ENCODE measurements around the gene ATP6V1C2. TPM values are rescaled to one million over a fixed set of nuclear protein-coding genes. Genes with fewer than 3 reads are reported as not detected.

ATP6V1C2 gene
- total and polyA plus RNA-seq, 2 of the 4 experiments (the other 2 are of a cell fraction), result not detected

DNA sequence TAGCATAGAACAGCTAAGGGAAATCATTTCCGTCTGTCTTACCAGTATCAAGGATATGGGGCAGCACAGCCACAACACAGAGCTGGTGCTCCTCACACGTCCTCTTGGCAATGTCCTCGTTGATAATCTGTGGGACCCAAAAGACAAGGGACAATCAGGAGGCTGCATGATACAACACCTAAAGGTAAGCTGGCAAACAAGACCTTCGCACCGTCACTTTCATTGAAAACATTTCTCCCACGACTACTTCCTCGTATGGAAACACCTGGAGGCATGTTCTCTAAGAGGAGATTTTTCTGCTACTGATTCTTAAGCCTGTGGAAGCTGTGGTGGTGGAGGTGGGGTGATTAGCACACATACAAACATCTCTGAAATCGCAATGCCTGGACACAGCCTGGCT is 67.4 kb downstream of the ATP6V1C2 start:
- Histone ChIP-seq H3K9me1 (ENCODE audit: insufficient read depth, low read length) (peaks cover 7% of the 10 kb centered on the region), H3K4me2 (ENCODE audit: low read depth, low read length) (no peak overlapping the region), H3K36me3 (ENCODE audit: control insufficient read depth, insufficient read depth, low read length) (peaks cover 56% of the 10 kb centered on the region), H2AK5ac (ENCODE audit: low read depth, low read length) (no peak overlapping the region), H3K14ac (replicated peaks; ENCODE audit: low read depth, low read length) (no peak overlapping the region), H2BK120ac (ENCODE audit: low read depth, low read length) (no peak overlapping the region), H3K56ac (ENCODE audit: extremely low read depth, insufficient read depth, low read length) (no peak overlapping the region), H3K79me1 (ENCODE audit: low read depth in 1 of 2, low read length in 2 of 2) (peaks cover 16 to 31% of the 10 kb centered on the region in 2 experiments), H3K27me3 (ENCODE audit: control insufficient read depth, insufficient read depth, low read length) (no peaks in the 10 kb centered on the region), H4K5ac (ENCODE audit: low read depth, low read length) (no peak overlapping the region), H3K4me1 (ENCODE audit: control insufficient read depth, insufficient read depth, low read length) (peaks cover 2% of the 10 kb centered on the region; the same call in 1 of the 2 replicates), H3K23ac (ENCODE audit: low read depth, low read length) (no peak overlapping the region), H4K91ac (ENCODE audit: insufficient read depth, low read depth, low read length) (no peak overlapping the region), H2BK15ac (ENCODE audit: low read depth, low read length) (no peak overlapping the region), H2BK5ac (ENCODE audit: low read depth, low read length, poor library complexity, severe bottlenecking) (no peak overlapping the region), H2AFZ (replicated peaks; ENCODE audit: low read length, poor library complexity) (no peak overlapping the region), H3K4ac (ENCODE audit: low read depth, low read length) (no peak overlapping the region), H3K27ac (ENCODE audit: insufficient read depth, low read length) (no peak overlapping the region), H3K4me3 (ENCODE audit: insufficient read depth, low read depth, low read length) (no peak overlapping the region), H3K18ac (ENCODE audit: low read depth, low read length) (no peak overlapping the region), H2AK9ac (replicated peaks; ENCODE audit: low read depth, low read length, poor library complexity) (no peak overlapping the region), H4K20me1 (ENCODE audit: insufficient read depth, low read length) (peaks cover 5% of the 10 kb centered on the region), H4K8ac (ENCODE audit: low read depth in 2 of 2, low read length in 2 of 2) (no peak overlapping the region), H3K9me3 (ENCODE audit: control insufficient read depth, insufficient read depth, low read length) (no peaks in the 10 kb centered on the region), H2BK20ac (ENCODE audit: low read depth, low read length) (no peak overlapping the region), H3K9ac (ENCODE audit: low read depth, low read length) (no peak overlapping the region)
- dilution Hi-C loops (cut with HindIII; ENCODE audit: low sequenced_read_pairs, unreplicated experiment) (no loop called here), in situ Hi-C loops (cut with MboI; ENCODE audit: low sequenced_read_pairs) (no loop called here), intact Hi-C loops (cut with micrococcal nuclease) (no loop called here)
- ChIA-PET POLR2A (ENCODE audit: unreplicated experiment) (no interaction called here), CTCF (interaction anchor here (0.6 kb wide), 1 partner anchor 418 kb away, joined by 3 read pairs; no protein-coding TSS in a partner anchor)
- DNase-seq, result no peak
- no TSS peak for BruUV-seq (replicated peaks)
- ATAC-seq (ENCODE audit: low read depth), result no peak
- no peak for TF ChIP-seq SMC3 (IDR thresholded peaks at IDR 0.05; ENCODE audit: low read depth, low read length)
- TF ChIP-seq BHLHE40 (IDR thresholded peaks at IDR 0.05; ENCODE audit: low read depth, low read length), result no peak
- TF ChIP-seq, protein P1, sequence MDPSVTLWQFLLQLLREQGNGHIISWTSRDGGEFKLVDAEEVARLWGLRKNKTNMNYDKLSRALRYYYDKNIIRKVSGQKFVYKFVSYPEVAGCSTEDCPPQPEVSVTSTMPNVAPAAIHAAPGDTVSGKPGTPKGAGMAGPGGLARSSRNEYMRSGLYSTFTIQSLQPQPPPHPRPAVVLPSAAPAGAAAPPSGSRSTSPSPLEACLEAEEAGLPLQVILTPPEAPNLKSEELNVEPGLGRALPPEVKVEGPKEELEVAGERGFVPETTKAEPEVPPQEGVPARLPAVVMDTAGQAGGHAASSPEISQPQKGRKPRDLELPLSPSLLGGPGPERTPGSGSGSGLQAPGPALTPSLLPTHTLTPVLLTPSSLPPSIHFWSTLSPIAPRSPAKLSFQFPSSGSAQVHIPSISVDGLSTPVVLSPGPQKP (IDR thresholded peaks at IDR 0.05; ENCODE audit: borderline replicate concordance, low read depth, low read length), result no peak
- no peak for TF ChIP-seq CHD1 (IDR thresholded peaks at IDR 0.05; ENCODE audit: low read depth, low read length)
- TF ChIP-seq CEBPB (IDR thresholded peaks at IDR 0.05; ENCODE audit: low read depth, low read length), result no peak
- TF ChIP-seq FOS (IDR thresholded peaks at IDR 0.05; ENCODE audit: low read depth, low read length), result no peak
- TF ChIP-seq MAZ (IDR thresholded peaks at IDR 0.05; ENCODE audit: borderline replicate concordance, low read depth, low read length), result no peak
- TF ChIP-seq RAD21 (IDR thresholded peaks at IDR 0.05; ENCODE audit: low read length), result no peak
- TF ChIP-seq, protein P2, sequence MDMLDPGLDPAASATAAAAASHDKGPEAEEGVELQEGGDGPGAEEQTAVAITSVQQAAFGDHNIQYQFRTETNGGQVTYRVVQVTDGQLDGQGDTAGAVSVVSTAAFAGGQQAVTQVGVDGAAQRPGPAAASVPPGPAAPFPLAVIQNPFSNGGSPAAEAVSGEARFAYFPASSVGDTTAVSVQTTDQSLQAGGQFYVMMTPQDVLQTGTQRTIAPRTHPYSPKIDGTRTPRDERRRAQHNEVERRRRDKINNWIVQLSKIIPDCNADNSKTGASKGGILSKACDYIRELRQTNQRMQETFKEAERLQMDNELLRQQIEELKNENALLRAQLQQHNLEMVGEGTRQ (IDR thresholded peaks at IDR 0.05; ENCODE audit: low read depth, low read length), result no peak
- TF ChIP-seq, protein P3, sequence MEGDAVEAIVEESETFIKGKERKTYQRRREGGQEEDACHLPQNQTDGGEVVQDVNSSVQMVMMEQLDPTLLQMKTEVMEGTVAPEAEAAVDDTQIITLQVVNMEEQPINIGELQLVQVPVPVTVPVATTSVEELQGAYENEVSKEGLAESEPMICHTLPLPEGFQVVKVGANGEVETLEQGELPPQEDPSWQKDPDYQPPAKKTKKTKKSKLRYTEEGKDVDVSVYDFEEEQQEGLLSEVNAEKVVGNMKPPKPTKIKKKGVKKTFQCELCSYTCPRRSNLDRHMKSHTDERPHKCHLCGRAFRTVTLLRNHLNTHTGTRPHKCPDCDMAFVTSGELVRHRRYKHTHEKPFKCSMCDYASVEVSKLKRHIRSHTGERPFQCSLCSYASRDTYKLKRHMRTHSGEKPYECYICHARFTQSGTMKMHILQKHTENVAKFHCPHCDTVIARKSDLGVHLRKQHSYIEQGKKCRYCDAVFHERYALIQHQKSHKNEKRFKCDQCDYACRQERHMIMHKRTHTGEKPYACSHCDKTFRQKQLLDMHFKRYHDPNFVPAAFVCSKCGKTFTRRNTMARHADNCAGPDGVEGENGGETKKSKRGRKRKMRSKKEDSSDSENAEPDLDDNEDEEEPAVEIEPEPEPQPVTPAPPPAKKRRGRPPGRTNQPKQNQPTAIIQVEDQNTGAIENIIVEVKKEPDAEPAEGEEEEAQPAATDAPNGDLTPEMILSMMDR (conservative IDR thresholded peaks at IDR 0.05; ENCODE audit: low read depth, low read length), result no peak
- no peak for TF ChIP-seq MAFK (IDR thresholded peaks at IDR 0.05; ENCODE audit: low read depth, low read length)
- no peak for TF ChIP-seq MXI1 (IDR thresholded peaks at IDR 0.05; ENCODE audit: borderline replicate concordance, low read depth, low read length)
- no peak for TF ChIP-seq POLR2A (IDR thresholded peaks at IDR 0.05; ENCODE audit: low read depth, low read length)
- TF ChIP-seq NFE2L2 (IDR thresholded peaks at IDR 0.05; ENCODE audit: low read depth, low read length), result no peak
- WGBS, 2 experiments (ENCODE audit: extremely low coverage in 2 of 2, insufficient read length in 1 of 2), result no CpG with 5 or more reads among the region's 8 CpGs
